Measurements from ENCODE around the gene CCDC187.

Gene CCDC187

DNA sequence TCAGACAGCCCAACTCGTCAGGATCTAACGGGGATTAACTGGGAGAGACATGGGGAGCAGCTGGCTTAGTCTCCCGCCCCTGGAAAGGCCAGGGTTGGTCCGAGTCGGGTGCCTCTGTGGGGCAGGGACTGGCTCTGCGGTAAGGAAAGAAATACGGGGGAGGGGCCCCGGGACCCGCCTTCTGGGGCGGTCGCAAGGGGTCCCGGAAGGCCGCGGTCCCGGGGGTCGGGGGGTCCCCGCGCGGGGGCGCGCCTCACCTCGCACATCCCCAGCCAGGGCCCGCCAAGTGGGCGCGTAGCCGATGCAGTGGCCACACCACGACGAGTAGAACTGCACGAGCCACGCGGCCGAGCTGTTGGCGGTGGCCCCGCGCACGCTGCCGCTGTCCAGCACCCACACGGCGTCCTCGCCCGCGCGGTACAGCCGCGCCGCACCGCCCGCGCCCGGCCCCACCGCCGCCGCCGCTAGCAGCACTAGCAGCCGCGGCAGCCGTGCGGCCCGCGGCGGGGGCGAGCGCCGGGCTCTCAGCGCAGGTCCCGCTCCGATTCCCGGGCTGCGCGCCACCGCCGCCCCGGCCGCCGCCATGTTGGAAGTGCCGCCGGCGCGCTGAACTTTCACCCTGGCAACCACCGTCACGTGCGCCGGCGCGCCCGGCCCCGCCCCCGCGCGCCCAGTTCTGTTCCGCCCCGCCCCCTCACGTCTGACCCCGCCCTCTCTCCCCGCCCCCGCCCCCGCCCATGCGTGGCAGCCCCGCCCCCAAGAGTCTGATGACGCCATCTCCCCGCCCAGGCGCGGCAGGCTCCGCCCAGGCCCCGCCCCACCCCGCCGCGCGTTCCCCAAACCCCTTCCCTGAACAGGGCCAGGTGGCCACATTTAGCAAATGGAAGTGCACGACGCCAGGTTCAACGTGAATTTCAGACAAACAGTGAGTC lies 58.4 kb downstream of the CCDC187 start, which contains the start of gene QSOX2:
Gene QSOX2 (minus strand): TSS at position 594 of the 932 bp plus-strand sequence. CDS start 9 bp downstream, at position 585.
- ChIA-PET CTCF (interaction anchor here (0.6 to 0.7 kb wide), 4 partner anchors 39 to 129 kb away, joined by 3 to 10 read pairs (median 7); no protein-coding TSS in a partner anchor), POLR2A (ENCODE audit: low non-redundant PET) (no interaction called here)
- TF ChIP-seq, protein P1, sequence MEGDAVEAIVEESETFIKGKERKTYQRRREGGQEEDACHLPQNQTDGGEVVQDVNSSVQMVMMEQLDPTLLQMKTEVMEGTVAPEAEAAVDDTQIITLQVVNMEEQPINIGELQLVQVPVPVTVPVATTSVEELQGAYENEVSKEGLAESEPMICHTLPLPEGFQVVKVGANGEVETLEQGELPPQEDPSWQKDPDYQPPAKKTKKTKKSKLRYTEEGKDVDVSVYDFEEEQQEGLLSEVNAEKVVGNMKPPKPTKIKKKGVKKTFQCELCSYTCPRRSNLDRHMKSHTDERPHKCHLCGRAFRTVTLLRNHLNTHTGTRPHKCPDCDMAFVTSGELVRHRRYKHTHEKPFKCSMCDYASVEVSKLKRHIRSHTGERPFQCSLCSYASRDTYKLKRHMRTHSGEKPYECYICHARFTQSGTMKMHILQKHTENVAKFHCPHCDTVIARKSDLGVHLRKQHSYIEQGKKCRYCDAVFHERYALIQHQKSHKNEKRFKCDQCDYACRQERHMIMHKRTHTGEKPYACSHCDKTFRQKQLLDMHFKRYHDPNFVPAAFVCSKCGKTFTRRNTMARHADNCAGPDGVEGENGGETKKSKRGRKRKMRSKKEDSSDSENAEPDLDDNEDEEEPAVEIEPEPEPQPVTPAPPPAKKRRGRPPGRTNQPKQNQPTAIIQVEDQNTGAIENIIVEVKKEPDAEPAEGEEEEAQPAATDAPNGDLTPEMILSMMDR (conservative IDR thresholded peaks at IDR 0.05; ENCODE audit: low read depth): no peak
- peak; percentile 92 for DNase-seq (ENCODE audit: low spot score)
- H3K27ac ChIP-seq: peak within 1 kb of the TSS; percentile 64

DNA sequence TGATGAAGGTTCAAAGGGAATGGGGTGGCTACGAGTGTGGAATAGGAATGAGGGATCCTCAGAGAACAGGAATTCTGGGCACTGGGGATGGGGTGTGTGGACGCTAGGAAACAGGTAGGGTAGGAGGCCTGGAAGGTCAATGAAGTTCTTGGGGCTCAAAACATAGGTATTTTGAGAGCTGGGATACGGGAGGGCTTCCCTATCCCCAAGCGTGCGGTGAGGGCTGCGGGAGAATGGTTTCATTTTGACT lies 59.0 kb downstream of the CCDC187 start:
- ChIA-PET CTCF (interaction anchor here (0.6 to 0.7 kb wide), 2 partner anchors 112 to 130 kb away, joined by 3 to 7 read pairs; no protein-coding TSS in a partner anchor), POLR2A (ENCODE audit: low non-redundant PET) (no interaction called here)
- DNase-seq (ENCODE audit: low spot score): no peak
- peak overlapping the region; percentile 64 for H3K27ac ChIP-seq
- TF ChIP-seq, protein P1 (conservative IDR thresholded peaks at IDR 0.05; ENCODE audit: low read depth): no peak

DNA sequence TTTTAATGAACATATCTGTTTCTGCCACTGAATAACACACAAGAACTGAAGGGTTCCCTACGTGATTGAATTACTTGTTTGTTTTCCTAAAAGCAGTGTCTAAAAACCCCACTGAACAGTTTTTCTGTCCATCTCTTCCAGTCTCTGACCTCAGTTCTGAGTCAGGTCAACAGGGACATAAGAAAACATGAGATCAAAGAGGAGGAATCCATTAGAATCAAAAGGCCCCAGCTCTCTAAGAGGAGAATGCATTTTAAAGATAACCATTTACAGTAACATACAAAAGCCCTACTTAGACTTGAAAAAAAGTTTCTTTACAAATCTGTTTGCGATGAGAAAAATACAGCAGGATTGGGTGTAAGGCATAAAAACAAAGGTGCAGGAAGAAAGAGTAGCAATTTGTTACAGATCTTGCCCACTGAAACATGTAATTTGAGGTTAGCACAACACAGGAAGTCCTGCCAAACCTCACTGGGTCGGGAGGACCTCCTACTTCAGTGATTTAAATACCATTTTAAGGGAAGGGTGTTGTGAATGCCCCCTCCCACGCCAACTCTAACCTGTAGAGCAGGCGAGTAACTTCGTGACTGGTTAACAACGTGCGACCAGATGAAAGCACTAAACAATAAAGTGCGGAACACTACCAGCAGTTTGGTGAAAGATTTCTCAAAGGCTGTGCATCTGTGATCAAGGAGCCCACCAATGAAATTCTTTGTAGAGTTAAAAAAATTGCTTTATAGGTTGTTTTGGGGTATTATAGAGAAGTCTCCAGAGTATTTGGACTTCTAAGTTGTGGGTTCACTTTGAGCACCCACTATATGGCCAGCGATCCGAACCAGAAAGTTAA lies 59.5 kb downstream of the CCDC187 start:
- TF ChIP-seq, protein P1 (conservative IDR thresholded peaks at IDR 0.05; ENCODE audit: low read depth): no peak
- ChIA-PET POLR2A (ENCODE audit: low non-redundant PET) (no interaction called here), CTCF (interaction anchor here (0.6 to 1.0 kb wide), 3 partner anchors 23 to 130 kb away, joined by 3 to 7 read pairs (median 4); no protein-coding TSS in a partner anchor)
- peak overlapping the region; percentile 64; the same call in 1 of the 2 replicates for H3K27ac ChIP-seq
- DNase-seq (ENCODE audit: low spot score): no peak

DNA sequence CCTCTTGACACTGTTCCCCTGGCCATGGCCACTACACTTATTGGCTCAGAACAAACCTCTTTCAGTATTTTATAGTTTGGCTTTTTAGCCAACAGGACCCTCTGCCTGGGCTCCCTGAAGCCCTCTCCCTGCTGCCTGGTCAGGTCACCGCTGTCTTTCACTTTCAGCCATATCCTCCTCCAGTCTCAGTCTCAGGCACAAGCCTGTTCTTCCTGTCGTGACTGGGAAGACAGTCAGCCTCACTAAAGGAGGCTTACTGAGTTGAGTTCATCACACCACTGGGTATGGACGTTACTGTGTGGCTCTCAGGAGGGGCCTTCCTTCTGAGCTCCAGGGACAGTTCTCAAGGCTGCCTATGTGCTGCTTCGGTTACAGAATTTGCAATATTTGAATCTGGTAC lies 60.3 kb downstream of the CCDC187 start:
- H3K27ac ChIP-seq: no peak overlapping the region
- DNase-seq (ENCODE audit: low spot score): no peak
- ChIA-PET CTCF (interaction anchor here (0.6 to 1.0 kb wide), 3 partner anchors 17 to 147 kb away, joined by 3 to 6 read pairs (median 4); no protein-coding TSS in a partner anchor), POLR2A (ENCODE audit: low non-redundant PET) (no interaction called here)
- TF ChIP-seq, protein P1 (conservative IDR thresholded peaks at IDR 0.05; ENCODE audit: low read depth): no peak

DNA sequence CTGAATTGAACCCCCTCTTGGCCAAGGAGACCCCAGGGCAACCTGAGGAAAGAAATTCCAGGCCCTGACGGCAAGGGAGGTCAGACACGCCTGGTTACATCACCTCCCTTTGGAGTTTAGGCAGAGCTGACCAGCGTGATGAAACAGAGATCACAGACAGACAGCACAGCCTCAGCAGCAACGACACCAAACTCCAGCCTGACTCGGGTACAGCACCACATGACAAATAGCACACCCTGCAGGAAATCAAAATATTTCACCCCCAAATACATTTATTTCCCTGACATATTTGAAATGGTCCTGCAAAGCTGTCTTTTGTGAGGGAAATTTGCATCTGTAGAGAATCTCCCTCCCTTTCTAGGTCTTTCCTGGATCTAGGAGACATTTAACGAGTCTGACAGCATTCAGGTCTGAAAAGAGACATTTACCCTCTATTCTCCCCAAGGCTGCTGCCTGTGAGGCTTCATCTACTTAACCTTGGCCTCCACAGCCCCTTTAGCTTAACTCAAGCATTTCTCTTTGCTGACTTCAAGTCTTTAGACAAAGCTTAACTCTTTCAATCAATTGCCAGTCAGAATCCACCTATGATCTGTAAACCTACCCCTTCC lies 60.9 kb downstream of the CCDC187 start:
- TF ChIP-seq, protein P1 (conservative IDR thresholded peaks at IDR 0.05; ENCODE audit: low read depth): no peak
- peak overlapping the region; percentile 17 for H3K27ac ChIP-seq
- ChIA-PET POLR2A (ENCODE audit: low non-redundant PET) (no interaction called here), CTCF (interaction anchor here (0.5 to 1.0 kb wide), 6 partner anchors 16 to 149 kb away, joined by 3 to 6 read pairs (median 3); no protein-coding TSS in a partner anchor)
- no peak for DNase-seq (ENCODE audit: low spot score)

DNA sequence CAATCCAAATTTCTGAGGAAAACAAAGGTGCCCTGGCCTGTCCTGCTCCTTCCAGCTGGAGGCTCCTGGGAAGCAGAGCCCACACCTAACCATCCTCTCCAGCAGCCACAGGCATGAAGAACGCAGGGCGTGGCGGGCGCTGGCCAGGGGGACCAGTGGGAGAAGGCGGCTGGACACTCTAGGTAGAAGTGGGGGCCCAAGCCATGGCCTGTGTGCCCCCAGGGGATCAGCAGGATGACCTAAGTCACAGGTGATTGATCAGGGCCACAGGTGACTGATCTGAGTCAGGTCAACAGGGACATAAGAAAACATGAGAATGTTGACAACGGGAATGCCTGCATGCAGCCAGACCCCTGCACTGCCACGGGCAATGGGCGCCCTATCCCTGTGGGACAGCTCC lies 61.6 kb downstream of the CCDC187 start:
- peak overlapping the region; percentile 17 for H3K27ac ChIP-seq
- POLR2A ChIA-PET (ENCODE audit: low non-redundant PET): no interaction called here
- TF ChIP-seq, protein P1 (conservative IDR thresholded peaks at IDR 0.05; ENCODE audit: low read depth): no peak
- CTCF ChIA-PET: interaction anchor here (0.5 to 0.9 kb wide), 4 partner anchors 19 to 148 kb away, joined by 3 read pairs; no protein-coding TSS in a partner anchor
- no peak for DNase-seq (ENCODE audit: low spot score)
